KMS-11 (cell line): Measurements from ENCODE around the gene HACL1.
"Not testable (repeated sequence)": the region's sequence is repeated elsewhere in the genome, so short reads cannot be mapped to it uniquely, and the experiment has no call there.

Experiments used
- H2AFZ ChIP-seq: fragments of 200-600 bp; sonication (generic); 2 replicates; pipeline ENCODE4 v1.6.1; 2016; ENCODE audit warnings: antibody characterized with exemption, mixed run types, low read depth
- H3K27ac ChIP-seq: fragments of 200-600 bp; sonication (generic); 2 replicates; pipeline ENCODE4 v1.6.1; 2016; ENCODE audit warnings: mild to moderate bottlenecking, mixed run types
- H3K27me3 ChIP-seq: fragments of 200-600 bp; sonication (generic); 2 replicates; pipeline ENCODE4 v1.6.1; 2017; ENCODE audit warnings: mild to moderate bottlenecking, low read depth, mixed run types, moderate library complexity; ENCODE audit not compliant: insufficient read depth
- H3K36me3 ChIP-seq: fragments of 200-600 bp; sonication (generic); 2 replicates; pipeline ENCODE4 v1.6.1; 2017; ENCODE audit warnings: mild to moderate bottlenecking, mixed run types; ENCODE audit not compliant: insufficient read depth
- H3K4me1 ChIP-seq: fragments of 200-600 bp; sonication (generic); 2 replicates; pipeline ENCODE4 v1.6.1; 2016; ENCODE audit warnings: mild to moderate bottlenecking, low read depth, mixed run types; ENCODE audit not compliant: poor library complexity, severe bottlenecking
- H3K4me2 ChIP-seq: fragments of 200-600 bp; sonication (generic); 2 replicates; pipeline ENCODE4 v1.7.0; 2016; ENCODE audit warnings: mild to moderate bottlenecking, mixed run types
- H3K4me3 ChIP-seq: fragments of 200-600 bp; sonication (generic); IDR thresholded peaks from 2 replicates; pipeline ENCODE4 v1.6.1; 2017; ENCODE audit warnings: low read depth, low read length, mixed read lengths; ENCODE audit not compliant: insufficient read depth
- H3K79me2 ChIP-seq: fragments of 200-600 bp; sonication (generic); 2 replicates; pipeline ENCODE4 v1.6.1; 2016; ENCODE audit warnings: low read depth, mixed run types; ENCODE audit not compliant: insufficient read depth
- H3K9ac ChIP-seq: fragments of 200-600 bp; sonication (generic); 2 replicates; pipeline ENCODE4 v1.6.1; 2016; ENCODE audit warnings: mild to moderate bottlenecking, mixed run types
- H4K20me1 ChIP-seq: fragments of 200-600 bp; sonication (generic); 2 replicates; pipeline ENCODE4 v1.6.1; 2016; ENCODE audit warnings: mild to moderate bottlenecking, mixed run types; ENCODE audit not compliant: insufficient read depth
- CTCF ChIP-seq: fragments of 200-600 bp; sonication (generic); conservative IDR thresholded peaks from 2 replicates; pipeline ENCODE4 v1.6.1; 2017; ENCODE audit warnings: low read depth, mild to moderate bottlenecking, antibody characterized with exemption, low read length, moderate library complexity, mixed read lengths

The HACL1 gene

DNA sequence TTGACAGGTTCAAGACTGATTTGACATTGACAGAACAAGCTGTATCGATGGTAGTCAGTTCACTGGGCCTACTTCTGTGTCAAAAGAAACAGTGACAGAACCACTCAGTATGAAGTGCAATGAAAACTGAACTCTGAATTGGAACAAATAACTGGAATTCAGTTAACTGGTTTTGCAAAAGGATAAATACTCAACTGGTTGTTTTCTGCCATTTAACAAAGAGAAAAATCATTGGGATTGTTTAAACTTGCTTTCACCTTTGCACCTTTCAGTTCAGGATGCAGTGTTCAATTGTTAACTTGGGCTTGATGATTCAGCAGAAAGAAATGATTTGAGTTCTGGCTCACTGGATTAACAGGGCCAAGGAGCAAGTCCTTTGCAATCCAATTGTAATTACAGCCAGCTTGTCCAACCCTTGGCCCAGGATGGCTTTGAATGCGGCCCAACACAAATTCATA, 5.1 kb upstream of the HACL1 start:
- Histone ChIP-seq H3K27ac (no peak overlapping the region), H3K4me3 (no peak overlapping the region)
- no peak for TF ChIP-seq CTCF

DNA sequence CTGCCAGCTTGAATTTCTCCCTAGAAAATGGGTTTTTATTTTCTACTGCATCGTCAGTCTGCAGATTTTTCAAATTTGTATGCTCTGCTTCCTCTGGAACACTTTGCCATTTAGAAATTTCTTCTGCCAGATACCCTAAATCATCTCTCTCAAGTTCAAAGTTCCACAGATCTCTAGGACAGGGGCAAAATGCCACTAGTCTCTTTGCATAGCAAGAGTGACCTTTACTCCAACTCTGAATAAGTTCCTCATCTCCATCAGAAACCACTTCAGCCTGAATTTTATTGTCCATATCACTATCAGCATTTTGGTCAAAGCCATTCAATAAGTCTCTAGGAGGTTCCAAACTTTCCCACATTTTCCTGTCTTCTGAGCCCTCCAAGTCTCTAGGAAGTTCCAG, 3.2 kb upstream of the HACL1 start:
- not testable (repeated sequence) for H3K27ac ChIP-seq, H4K20me1 ChIP-seq, H3K79me2 ChIP-seq, H3K4me2 ChIP-seq, H3K36me3 ChIP-seq, H3K4me1 ChIP-seq, H3K4me3 ChIP-seq, H2AFZ ChIP-seq, H3K9ac ChIP-seq, H3K27me3 ChIP-seq

More for the DNA sequence above, 5.1 kb upstream of the HACL1 start:
- H4K20me1 ChIP-seq, result no peaks in the 10 kb centered on the region
- peaks cover 3% of the 10 kb centered on the region for H3K4me1 ChIP-seq
- H3K79me2 ChIP-seq, result no peaks in the 10 kb centered on the region
- no peak overlapping the region for H2AFZ ChIP-seq
- H3K36me3 ChIP-seq, result no peaks in the 10 kb centered on the region
- H3K4me2 ChIP-seq, result no peak overlapping the region
- H3K27me3 ChIP-seq, result no peaks in the 10 kb centered on the region
- no peak overlapping the region for H3K9ac ChIP-seq

GRCh38 chr3:15602816-15603215, 1.4 kb upstream of the HACL1 start:
- not testable (repeated sequence) for H3K27ac ChIP-seq
- H2AFZ ChIP-seq, result peak overlapping the region; percentile 81

DNA sequence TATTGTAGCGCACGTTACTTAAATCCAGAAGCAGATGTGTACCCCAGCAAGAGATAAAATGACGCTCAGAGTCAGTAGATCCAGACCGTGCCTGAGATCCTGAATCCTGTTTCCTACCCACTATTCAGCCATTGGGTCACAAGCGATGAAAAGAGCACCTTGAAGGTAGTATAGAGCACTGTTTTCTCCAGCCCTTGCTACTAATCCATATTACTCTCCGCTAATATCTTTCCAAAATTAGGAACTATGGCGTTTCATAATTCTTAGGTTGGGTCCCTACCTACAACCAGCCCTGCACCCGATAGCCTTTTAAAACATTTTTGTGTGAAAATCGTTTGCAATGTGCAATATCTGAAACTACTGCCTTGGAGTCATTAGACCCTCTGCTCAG, 772 bp upstream of the HACL1 start:
- TF ChIP-seq CTCF, result no peak
- H3K79me2 ChIP-seq, result no peaks in the 10 kb centered on the region
- peak overlapping the region; percentile 81 for H2AFZ ChIP-seq
- H3K27ac ChIP-seq, result peak overlapping the region; percentile 71
- H3K4me2 ChIP-seq, result peak overlapping the region; percentile 54
- peaks cover 6% of the 10 kb centered on the region for H3K4me1 ChIP-seq
- no peaks in the 10 kb centered on the region for H3K36me3 ChIP-seq
- H3K27me3 ChIP-seq, result no peaks in the 10 kb centered on the region
- H3K9ac ChIP-seq, result peak overlapping the region; percentile 60; the same call in 1 of the 2 replicates
- peak overlapping the region; percentile 24 for H3K4me3 ChIP-seq
- no peaks in the 10 kb centered on the region for H4K20me1 ChIP-seq

More at GRCh38 chr3:15602816-15603215, 1.4 kb upstream of the HACL1 start:
- not testable (repeated sequence) for H3K4me1 ChIP-seq, H3K9ac ChIP-seq, H3K36me3 ChIP-seq, H3K79me2 ChIP-seq, H3K27me3 ChIP-seq, H4K20me1 ChIP-seq, H3K4me3 ChIP-seq
- peak overlapping the region; percentile 54 for H3K4me2 ChIP-seq

DNA sequence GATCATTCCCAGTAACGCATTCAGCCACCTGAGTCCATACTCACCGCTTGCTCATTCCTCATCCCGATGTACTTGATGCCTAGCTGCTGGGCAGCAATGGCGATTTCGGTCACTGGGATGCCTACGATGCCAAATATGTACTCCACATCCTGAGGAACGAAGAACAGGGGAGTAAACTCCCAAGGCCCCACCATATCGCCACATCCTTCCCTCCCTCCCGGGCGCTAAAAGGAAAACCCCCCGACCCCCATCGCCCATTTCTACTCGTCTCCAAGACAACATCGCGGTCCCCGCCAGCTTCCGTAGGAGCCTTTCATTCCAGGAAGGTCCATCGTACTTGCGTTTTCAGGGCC, 347 bp downstream of the HACL1 start:
- H3K9ac ChIP-seq, result peak overlapping the region; percentile 47; the same call in 1 of the 2 replicates
- peak overlapping the region; percentile 81 for H3K4me3 ChIP-seq
- TF ChIP-seq CTCF, result no peak
- no peaks in the 10 kb centered on the region for H4K20me1 ChIP-seq
- peaks cover 6% of the 10 kb centered on the region for H3K4me1 ChIP-seq
- H3K79me2 ChIP-seq, result no peaks in the 10 kb centered on the region
- H3K4me2 ChIP-seq, result peak overlapping the region; percentile 84
- H3K27me3 ChIP-seq, result no peaks in the 10 kb centered on the region
- peak overlapping the region; percentile 40; the same call in 1 of the 2 replicates for H3K27ac ChIP-seq
- H3K36me3 ChIP-seq, result no peaks in the 10 kb centered on the region
- peak overlapping the region; percentile 81; the same call in 1 of the 2 replicates for H2AFZ ChIP-seq
